AML-193 (cell line): Measurements from ENCODE around the gene TMEM38A.

Source experiments
- DNase-seq, 2 experiments: peaks; one replicate each; lab custom pipeline; 2025; lab: John Stamatoyannopoulos, UW

Gene TMEM38A

GRCh38 chr19:16660763-16661479, at the start of gene TMEM38A:
Gene TMEM38A (plus strand): TSS chr19:16661139. CDS start chr19:16661218, 79 bp downstream.
- DNase-seq: no peak

- DNase-seq: peak; percentile 14 to 42
Measured at GRCh38 chr19:16612636-16613035, 48.3 kb upstream of the TMEM38A start.

- DNase-seq: no peak
Measured at GRCh38 chr19:16613841-16614240, 47.1 kb upstream of the TMEM38A start.

GRCh38 chr19:16614941-16615340, 46.0 kb upstream of the TMEM38A start:
- DNase-seq: no peak

GRCh38 chr19:16615808-16616207, 45.1 kb upstream of the TMEM38A start:
- DNase-seq: no peak

GRCh38 chr19:16618248-16618647, 42.7 kb upstream of the TMEM38A start:
- DNase-seq: no peak

- no peak for DNase-seq
Measured at GRCh38 chr19:16619457-16619856, 41.5 kb upstream of the TMEM38A start.

GRCh38 chr19:16620018-16620417, 40.9 kb upstream of the TMEM38A start:
- DNase-seq: no peak

GRCh38 chr19:16620584-16620983, 40.4 kb upstream of the TMEM38A start:
- no peak for DNase-seq

- DNase-seq: no peak
Measured at GRCh38 chr19:16621165-16621800, 39.7 kb upstream of the TMEM38A start.

GRCh38 chr19:16623066-16623465, 37.9 kb upstream of the TMEM38A start:
- DNase-seq: no peak

- no peak for DNase-seq
Measured at GRCh38 chr19:16623576-16623975, 37.4 kb upstream of the TMEM38A start.

GRCh38 chr19:16624236-16624635, 36.7 kb upstream of the TMEM38A start:
- DNase-seq: no peak

- DNase-seq: no peak
Measured at GRCh38 chr19:16625163-16625958, 35.6 kb upstream of the TMEM38A start.

GRCh38 chr19:16626796-16627192, 34.1 kb upstream of the TMEM38A start:
- no peak for DNase-seq

GRCh38 chr19:16627193-16627927, 33.6 kb upstream of the TMEM38A start:
- no peak for DNase-seq

GRCh38 chr19:16627928-16628182, 33.1 kb upstream of the TMEM38A start:
- DNase-seq: no peak

GRCh38 chr19:16628183-16628983, 32.6 kb upstream of the TMEM38A start, which contains the start of gene MED26:
Gene MED26 (minus strand): TSS chr19:16628204. CDS start chr19:16627943, 261 bp downstream.
- DNase-seq: peak; percentile 75 to 98

- no peak for DNase-seq
Measured at GRCh38 chr19:16628984-16629691, 31.8 kb upstream of the TMEM38A start.

- no peak for DNase-seq
Measured at GRCh38 chr19:16631465-16631864, 29.5 kb upstream of the TMEM38A start.

- no peak for DNase-seq
Measured at GRCh38 chr19:16637535-16637934, 23.4 kb upstream of the TMEM38A start.
